ENCODE results near the gene DLL4.
"Not testable (repeated sequence)": the region's sequence is repeated elsewhere in the genome, so short reads cannot be mapped to it uniquely, and the experiment has no call there.

Gene DLL4

DNA sequence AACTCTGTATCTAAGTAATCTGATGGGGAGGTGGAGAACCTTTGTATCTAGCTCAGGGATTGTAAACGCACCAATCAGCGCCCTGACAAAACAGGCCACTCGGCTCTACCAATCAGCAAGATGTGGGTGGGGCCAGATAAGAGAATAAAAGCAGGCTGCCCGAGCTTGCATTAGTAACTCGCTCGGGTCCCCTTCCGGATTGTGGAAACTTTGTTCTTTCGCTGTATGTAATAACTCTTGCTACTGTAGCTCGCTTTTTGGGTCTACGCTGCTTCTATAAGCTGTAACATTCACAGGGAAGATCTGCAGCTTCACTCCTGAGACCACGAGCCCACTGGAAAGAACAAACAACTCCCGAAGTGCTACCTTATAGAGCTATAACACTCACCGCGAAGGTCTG, 33.2 kb downstream of the DLL4 start:
- H3K9ac ChIP-seq (ENCODE audit: low read length in 2 of 2); H3K9me3 ChIP-seq (ENCODE audit: control insufficient read depth in 2 of 2, low read length in 2 of 2); H3K27me3 ChIP-seq (ENCODE audit: control insufficient read depth in 1 of 2, insufficient read depth in 2 of 2, low read length in 2 of 2); H3K36me3 ChIP-seq (ENCODE audit: control insufficient read depth in 2 of 2, insufficient read depth in 2 of 2, low read length in 2 of 2); H3K4me3 ChIP-seq (ENCODE audit: low read length in 2 of 2); H3K27ac ChIP-seq (ENCODE audit: low read length): not testable (repeated sequence)
- H3K4me1 ChIP-seq (ENCODE audit: control insufficient read depth, insufficient read depth, low read length): peaks cover 11% of the 10 kb centered on the region

GRCh38 chr15:40963201-40963600, 34.1 kb downstream of the DLL4 start:
- Histone ChIP-seq H3K9ac (ENCODE audit: low read length in 2 of 2) (no peak overlapping the region), H3K36me3 (ENCODE audit: control insufficient read depth in 2 of 2, insufficient read depth in 2 of 2, low read length in 2 of 2) (no peaks in the 10 kb centered on the region), H3K9me3 (ENCODE audit: control insufficient read depth in 2 of 2, low read length in 2 of 2) (no peaks in the 10 kb centered on the region), H3K4me1 (ENCODE audit: control insufficient read depth, insufficient read depth, low read length) (peaks cover 5% of the 10 kb centered on the region), H3K27ac (ENCODE audit: low read length) (no peak overlapping the region), H3K27me3 (ENCODE audit: control insufficient read depth in 1 of 2, insufficient read depth in 2 of 2, low read length in 2 of 2) (no peaks in the 10 kb centered on the region), H3K4me3 (ENCODE audit: low read length in 2 of 2) (no peak overlapping the region)

GRCh38 chr15:40964006-40964405, 34.9 kb downstream of the DLL4 start:
- Histone ChIP-seq H3K36me3 (ENCODE audit: control insufficient read depth in 2 of 2, insufficient read depth in 2 of 2, low read length in 2 of 2) (no peaks in the 10 kb centered on the region), H3K9ac (ENCODE audit: low read length in 2 of 2) (no peak overlapping the region), H3K4me1 (ENCODE audit: control insufficient read depth, insufficient read depth, low read length) (peaks cover 2% of the 10 kb centered on the region), H3K27ac (ENCODE audit: low read length) (no peak overlapping the region), H3K4me3 (ENCODE audit: low read length in 2 of 2) (no peak overlapping the region), H3K9me3 (ENCODE audit: control insufficient read depth in 2 of 2, low read length in 2 of 2) (no peaks in the 10 kb centered on the region), H3K27me3 (ENCODE audit: control insufficient read depth in 1 of 2, insufficient read depth in 2 of 2, low read length in 2 of 2) (no peaks in the 10 kb centered on the region)

- H3K36me3 ChIP-seq (ENCODE audit: control insufficient read depth in 2 of 2, insufficient read depth in 2 of 2, low read length in 2 of 2): no peaks in the 10 kb centered on the region
- no peak overlapping the region for H3K9ac ChIP-seq (ENCODE audit: low read length in 2 of 2)
- H3K27me3 ChIP-seq (ENCODE audit: control insufficient read depth in 1 of 2, insufficient read depth in 2 of 2, low read length in 2 of 2): no peaks in the 10 kb centered on the region
- H3K27ac ChIP-seq (ENCODE audit: low read length): no peak overlapping the region
- H3K4me3 ChIP-seq (ENCODE audit: low read length in 2 of 2): no peak overlapping the region
- no peaks in the 10 kb centered on the region for H3K9me3 ChIP-seq (ENCODE audit: control insufficient read depth in 2 of 2, low read length in 2 of 2)
- H3K4me1 ChIP-seq (ENCODE audit: control insufficient read depth, insufficient read depth, low read length): peaks cover 2% of the 10 kb centered on the region
Observed at GRCh38 chr15:40964634-40965033, 35.5 kb downstream of the DLL4 start.

DNA sequence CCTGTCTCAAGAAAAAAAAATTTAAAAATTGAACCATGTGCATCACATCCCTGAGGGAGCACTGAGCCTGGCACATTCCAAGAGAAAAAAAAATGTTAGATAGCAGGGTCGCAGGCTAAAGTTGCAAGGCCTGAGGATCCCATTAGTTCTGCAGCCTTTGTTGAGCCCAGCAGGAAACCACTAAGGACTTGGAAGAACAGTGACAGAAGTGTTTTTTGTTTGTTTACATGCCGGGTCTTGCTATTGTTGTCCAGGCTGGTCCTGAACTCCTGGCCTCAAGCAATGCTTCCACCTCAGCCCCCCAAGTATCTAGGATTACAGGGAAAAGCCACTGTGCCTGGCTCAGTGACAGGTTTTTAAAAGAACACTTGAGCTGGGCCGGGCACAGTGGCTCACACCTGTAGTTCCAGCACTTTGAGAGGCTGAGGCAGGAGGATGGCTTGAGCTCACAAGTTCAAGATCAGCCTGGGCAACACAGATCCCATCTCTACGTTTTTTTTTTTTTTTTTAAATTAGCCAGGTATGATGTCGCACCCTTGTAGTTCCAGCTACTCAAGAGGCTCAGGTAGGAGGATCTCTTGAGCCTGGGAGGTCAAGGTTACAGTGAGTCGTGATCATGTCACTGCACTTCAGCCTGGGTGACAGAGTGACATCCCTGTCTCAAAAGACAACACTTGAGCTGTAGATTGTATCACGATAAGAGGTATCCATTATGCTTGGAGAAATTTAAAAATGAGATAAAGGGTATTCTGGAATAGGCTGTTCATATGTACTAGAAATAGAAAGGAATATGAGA, 39.3 kb downstream of the DLL4 start:
- Histone ChIP-seq H3K4me3 (ENCODE audit: low read length in 2 of 2) (no peak overlapping the region), H3K27me3 (ENCODE audit: control insufficient read depth in 1 of 2, insufficient read depth in 2 of 2, low read length in 2 of 2) (no peaks in the 10 kb centered on the region), H3K36me3 (ENCODE audit: control insufficient read depth in 2 of 2, insufficient read depth in 2 of 2, low read length in 2 of 2) (no peaks in the 10 kb centered on the region), H3K9me3 (ENCODE audit: control insufficient read depth in 2 of 2, low read length in 2 of 2) (no peaks in the 10 kb centered on the region), H3K4me1 (ENCODE audit: control insufficient read depth, insufficient read depth, low read length) (peaks cover 2% of the 10 kb centered on the region), H3K27ac (ENCODE audit: low read length) (no peak overlapping the region), H3K9ac (ENCODE audit: low read length in 2 of 2) (no peak overlapping the region)

DNA sequence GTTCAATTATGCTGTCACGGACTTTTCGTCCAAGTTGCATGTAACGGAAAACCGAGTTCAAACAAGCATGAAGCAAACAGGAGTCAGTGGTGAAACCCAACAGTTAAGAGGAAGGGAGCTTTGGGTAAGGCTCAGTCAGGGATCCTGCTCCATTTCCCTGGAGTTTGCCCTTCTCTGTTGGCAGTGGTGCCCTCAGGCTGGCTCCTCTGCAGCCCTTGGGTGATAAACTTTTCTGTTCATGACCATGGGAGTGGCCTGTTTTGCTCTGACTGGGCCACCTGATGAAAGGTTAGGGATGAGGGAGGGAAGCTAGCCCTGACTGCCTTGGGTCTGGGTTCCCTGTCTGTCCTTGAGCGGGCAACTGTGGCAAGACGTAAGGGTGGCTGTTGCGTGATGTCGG, 40.2 kb downstream of the DLL4 start:
- Histone ChIP-seq H3K27ac (ENCODE audit: low read length) (no peak overlapping the region), H3K4me3 (ENCODE audit: low read length in 2 of 2) (no peak overlapping the region), H3K9ac (ENCODE audit: low read length in 2 of 2) (no peak overlapping the region), H3K36me3 (ENCODE audit: control insufficient read depth in 2 of 2, insufficient read depth in 2 of 2, low read length in 2 of 2) (no peaks in the 10 kb centered on the region), H3K27me3 (ENCODE audit: control insufficient read depth in 1 of 2, insufficient read depth in 2 of 2, low read length in 2 of 2) (no peaks in the 10 kb centered on the region), H3K4me1 (ENCODE audit: control insufficient read depth, insufficient read depth, low read length) (peaks cover 2% of the 10 kb centered on the region), H3K9me3 (ENCODE audit: control insufficient read depth in 2 of 2, low read length in 2 of 2) (no peaks in the 10 kb centered on the region)

DNA sequence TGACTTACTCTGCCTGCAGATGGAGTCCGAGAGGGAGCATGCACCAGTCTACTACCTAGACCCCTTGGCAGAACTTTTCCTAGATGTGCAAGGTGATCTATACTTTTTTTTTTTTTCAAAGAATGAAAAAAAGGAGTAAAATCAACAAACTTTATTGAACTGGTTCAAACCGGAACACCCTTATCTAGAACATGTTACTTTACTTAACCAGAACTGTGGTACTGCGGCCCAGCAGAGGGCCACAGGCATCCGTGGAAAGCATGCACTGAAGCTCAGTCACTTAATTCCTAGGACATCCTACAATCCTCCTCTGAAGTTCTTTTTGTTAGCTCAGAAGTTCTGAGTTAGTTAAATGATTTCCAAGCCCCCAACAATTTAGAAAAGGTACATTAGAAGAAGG, 45.7 kb downstream of the DLL4 start:
- no peaks in the 10 kb centered on the region for H3K9me3 ChIP-seq (ENCODE audit: control insufficient read depth in 2 of 2, low read length in 2 of 2)
- H3K4me3 ChIP-seq (ENCODE audit: low read length in 2 of 2): no peak overlapping the region
- H3K4me1 ChIP-seq (ENCODE audit: control insufficient read depth, insufficient read depth, low read length): peaks cover 5% of the 10 kb centered on the region
- peaks cover 14 to 24% of the 10 kb centered on the region in 2 donors for H3K36me3 ChIP-seq (ENCODE audit: control insufficient read depth in 2 of 2, insufficient read depth in 2 of 2, low read length in 2 of 2)
- H3K27me3 ChIP-seq (ENCODE audit: control insufficient read depth in 1 of 2, insufficient read depth in 2 of 2, low read length in 2 of 2): no peaks in the 10 kb centered on the region
- no peak overlapping the region for H3K9ac ChIP-seq (ENCODE audit: low read length in 2 of 2)
- H3K27ac ChIP-seq (ENCODE audit: low read length): no peak overlapping the region

- no peak overlapping the region for H3K9ac ChIP-seq (ENCODE audit: low read length in 2 of 2)
- peaks cover 34 to 39% of the 10 kb centered on the region in 2 donors for H3K36me3 ChIP-seq (ENCODE audit: control insufficient read depth in 2 of 2, insufficient read depth in 2 of 2, low read length in 2 of 2)
- no peak overlapping the region for H3K4me3 ChIP-seq (ENCODE audit: low read length in 2 of 2)
- peaks cover 5% of the 10 kb centered on the region for H3K4me1 ChIP-seq (ENCODE audit: control insufficient read depth, insufficient read depth, low read length)
- H3K27me3 ChIP-seq (ENCODE audit: control insufficient read depth in 1 of 2, insufficient read depth in 2 of 2, low read length in 2 of 2): no peaks in the 10 kb centered on the region
- H3K9me3 ChIP-seq (ENCODE audit: control insufficient read depth in 2 of 2, low read length in 2 of 2): no peaks in the 10 kb centered on the region
- no peak overlapping the region for H3K27ac ChIP-seq (ENCODE audit: low read length)
Observed at GRCh38 chr15:40976819-40977218, 47.7 kb downstream of the DLL4 start.

DNA sequence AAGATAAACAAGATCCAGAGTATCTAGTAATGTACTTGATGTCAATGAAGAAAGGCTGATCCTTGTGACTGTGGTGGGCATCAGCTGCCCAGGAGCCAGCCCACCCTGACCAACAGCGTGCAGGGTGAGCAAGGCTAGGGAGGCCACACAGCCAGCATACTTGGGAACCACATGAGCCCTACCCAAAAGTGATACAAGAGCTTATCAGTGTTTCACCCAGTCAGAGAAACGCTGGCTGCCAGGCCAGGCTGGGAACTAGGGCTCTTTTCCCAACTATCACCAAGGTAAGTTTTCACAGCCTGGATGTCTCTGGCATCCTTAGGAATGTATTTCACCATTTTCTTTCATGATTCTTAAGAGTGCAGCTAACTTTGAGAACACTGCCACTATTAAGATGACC, 49.0 kb downstream of the DLL4 start:
- no peak overlapping the region for H3K27ac ChIP-seq (ENCODE audit: low read length)
- H3K36me3 ChIP-seq (ENCODE audit: control insufficient read depth in 2 of 2, insufficient read depth in 2 of 2, low read length in 2 of 2): peaks cover 47 to 50% of the 10 kb centered on the region in 2 donors
- H3K27me3 ChIP-seq (ENCODE audit: control insufficient read depth in 1 of 2, insufficient read depth in 2 of 2, low read length in 2 of 2): no peaks in the 10 kb centered on the region
- no peak overlapping the region for H3K9ac ChIP-seq (ENCODE audit: low read length in 2 of 2)
- H3K4me1 ChIP-seq (ENCODE audit: control insufficient read depth, insufficient read depth, low read length): peaks cover 5% of the 10 kb centered on the region
- H3K4me3 ChIP-seq (ENCODE audit: low read length in 2 of 2): no peak overlapping the region
- H3K9me3 ChIP-seq (ENCODE audit: control insufficient read depth in 2 of 2, low read length in 2 of 2): no peaks in the 10 kb centered on the region

- H3K9ac ChIP-seq (ENCODE audit: low read length in 2 of 2): no peak overlapping the region
- H3K4me3 ChIP-seq (ENCODE audit: low read length in 2 of 2): no peak overlapping the region
- H3K27ac ChIP-seq (ENCODE audit: low read length): no peak overlapping the region
- H3K36me3 ChIP-seq (ENCODE audit: control insufficient read depth in 2 of 2, insufficient read depth in 2 of 2, low read length in 2 of 2): peaks cover 50 to 54% of the 10 kb centered on the region in 2 donors
- H3K9me3 ChIP-seq (ENCODE audit: control insufficient read depth in 2 of 2, low read length in 2 of 2): no peaks in the 10 kb centered on the region
- H3K4me1 ChIP-seq (ENCODE audit: control insufficient read depth, insufficient read depth, low read length): peaks cover 5% of the 10 kb centered on the region
- H3K27me3 ChIP-seq (ENCODE audit: control insufficient read depth in 1 of 2, insufficient read depth in 2 of 2, low read length in 2 of 2): no peaks in the 10 kb centered on the region
Observed at GRCh38 chr15:40978562-40978961, 49.4 kb downstream of the DLL4 start.

- H3K36me3 ChIP-seq (ENCODE audit: control insufficient read depth in 2 of 2, insufficient read depth in 2 of 2, low read length in 2 of 2): peaks cover 69 to 75% of the 10 kb centered on the region in 2 donors
- H3K9me3 ChIP-seq (ENCODE audit: control insufficient read depth in 2 of 2, low read length in 2 of 2): no peaks in the 10 kb centered on the region
- H3K27me3 ChIP-seq (ENCODE audit: control insufficient read depth in 1 of 2, insufficient read depth in 2 of 2, low read length in 2 of 2): no peaks in the 10 kb centered on the region
- no peak overlapping the region for H3K9ac ChIP-seq (ENCODE audit: low read length in 2 of 2)
- no peaks in the 10 kb centered on the region for H3K4me1 ChIP-seq (ENCODE audit: control insufficient read depth, insufficient read depth, low read length)
- H3K4me3 ChIP-seq (ENCODE audit: low read length in 2 of 2): no peak overlapping the region
- no peak overlapping the region for H3K27ac ChIP-seq (ENCODE audit: low read length)
Observed at GRCh38 chr15:40981186-40981585, 52.0 kb downstream of the DLL4 start.

Data from stomach smooth muscle (tissue), 2 donors.